Left ventricle myocardium inferior (tissue), 1 donor: Measurements from ENCODE around the gene DLG2. TPM values are rescaled to one million over a fixed set of nuclear protein-coding genes. Genes with fewer than 3 reads are reported as not detected.
A peak's percentile ranks its signal among the peaks of the same experiment; 100 is the strongest.

Source experiments
- DNase-seq: peaks from one replicate; pipeline ENCODE4 v3.0.0-alpha.2; 2020
- H3K27ac ChIP-seq: fragments of 200-600 bp; replicated peaks from 2 replicates; pipeline ENCODE4 v1.8.0; 2021
- H3K27me3 ChIP-seq: fragments of 200-600 bp; 2 replicates; pipeline ENCODE4 v1.8.0; 2021; ENCODE audit warnings: low read depth
- H3K36me3 ChIP-seq: fragments of 200-600 bp; 2 replicates; pipeline ENCODE4 v1.8.0; 2021
- H3K4me1 ChIP-seq: fragments of 200-600 bp; 2 replicates; pipeline ENCODE4 v1.8.0; 2021
- H3K4me3 ChIP-seq: fragments of 200-600 bp; 2 replicates; pipeline ENCODE4 v1.8.0; 2021; ENCODE audit warnings: mild to moderate bottlenecking, moderate library complexity
- H3K9me3 ChIP-seq: fragments of 200-600 bp; replicated peaks from 2 replicates; pipeline ENCODE4 v1.8.0; 2021
- CTCF ChIP-seq: fragments of 200-600 bp; IDR thresholded peaks from 2 replicates; pipeline ENCODE4 v1.8.0; 2021; ENCODE audit warnings: antibody characterized with exemption, mild to moderate bottlenecking, borderline replicate concordance
- intact Hi-C: fragments of 100-400 bp; cut with micrococcal nuclease; formaldehyde crosslinking; loops from one replicate; pipeline ENCODE4 v1.11.0; 2022
- total RNA-seq: library from RNA; stranded (reverse); fragmentation: NEBNext Ultra II Directional; extraction: Animal tissue kit (Norgen Biotek cat#: 25700); gene quantifications from one replicate; pipeline ENCODE4 v1.2.1, GENCODE V29; 2021
- donor health status: DM: no; HTN: yes; CAD: no; lungs with severe emphysema.

Gene DLG2
- total RNA-seq, 1 donor from 2014 or later = 6.5 TPM

GRCh38 chr11:85666687-85667086, 39.5 kb upstream of the DLG2 start:
- Histone ChIP-seq H3K36me3 (no peaks in the 10 kb centered on the region), H3K27me3 (no peaks in the 10 kb centered on the region), H3K4me3 (no peak overlapping the region), H3K4me1 (peaks cover 36% of the 10 kb centered on the region), H3K9me3 (no peaks in the 10 kb centered on the region), H3K27ac (no peak overlapping the region)
- DNase-seq = no peak
- intact Hi-C loops = no loop called here
- no peak for TF ChIP-seq CTCF

GRCh38 chr11:85665733-85666132, 38.6 kb upstream of the DLG2 start:
- Histone ChIP-seq H3K36me3 (no peaks in the 10 kb centered on the region), H3K4me1 (peaks cover 45% of the 10 kb centered on the region), H3K4me3 (peak overlapping the region; percentile 88), H3K9me3 (no peaks in the 10 kb centered on the region), H3K27me3 (no peaks in the 10 kb centered on the region), H3K27ac (peak overlapping the region; percentile 95)
- intact Hi-C loops = no loop called here
- no peak for TF ChIP-seq CTCF
- no peak for DNase-seq

GRCh38 chr11:85664615-85665481, 37.7 kb upstream of the DLG2 start, which contains the start of gene CREBZF:
CREBZF (minus strand) TSS chr11:85665129; CDS start chr11:85664875, 254 bp downstream.
- DNase-seq = peak; percentile 94
- H3K27me3 ChIP-seq = no peaks in the 10 kb centered on the region
- peak within 1 kb of the TSS; percentile 95 for H3K27ac ChIP-seq
- H3K4me1 ChIP-seq = peaks cover 54% of the 10 kb centered on the region
- no peaks in the 10 kb centered on the region for H3K9me3 ChIP-seq
- TF ChIP-seq CTCF = no peak
- peaks cover 7% of the 10 kb centered on the region for H3K36me3 ChIP-seq
- peak within 1 kb of the TSS; percentile 88 for H3K4me3 ChIP-seq
- intact Hi-C loops = no loop called here

GRCh38 chr11:85663753-85664614, 36.8 kb upstream of the DLG2 start:
- peak overlapping the region; percentile 95 for H3K27ac ChIP-seq
- H3K9me3 ChIP-seq = no peaks in the 10 kb centered on the region
- H3K4me3 ChIP-seq = peak overlapping the region; percentile 88
- TF ChIP-seq CTCF = peak; percentile 72
- intact Hi-C loops = no loop called here
- H3K36me3 ChIP-seq = peaks cover 15% of the 10 kb centered on the region
- no peaks in the 10 kb centered on the region for H3K27me3 ChIP-seq
- peak; percentile 83 for DNase-seq
- peaks cover 63% of the 10 kb centered on the region for H3K4me1 ChIP-seq

GRCh38 chr11:85663080-85663752, 36.1 kb upstream of the DLG2 start:
- Histone ChIP-seq H3K27ac (peak overlapping the region; percentile 95), H3K9me3 (no peaks in the 10 kb centered on the region), H3K27me3 (no peaks in the 10 kb centered on the region), H3K4me1 (peaks cover 71% of the 10 kb centered on the region), H3K4me3 (peak overlapping the region; percentile 88), H3K36me3 (peaks cover 19% of the 10 kb centered on the region)
- no peak for DNase-seq
- intact Hi-C loops = no loop called here
- no peak for TF ChIP-seq CTCF
